ENCODE results near the gene GABBR2. TPM values are rescaled to one million over a fixed set of nuclear protein-coding genes. Genes with fewer than 3 reads are reported as not detected.
A peak's percentile ranks its signal among the peaks of the same experiment; 100 is the strongest.

GABBR2 gene
- total and polyA plus RNA-seq, 9 of the 15 experiments (the other 6 are each of a cell fraction or from before 2014, with no cell fraction given): 0.15 to 1.9 (median 0.32) TPM

DNA sequence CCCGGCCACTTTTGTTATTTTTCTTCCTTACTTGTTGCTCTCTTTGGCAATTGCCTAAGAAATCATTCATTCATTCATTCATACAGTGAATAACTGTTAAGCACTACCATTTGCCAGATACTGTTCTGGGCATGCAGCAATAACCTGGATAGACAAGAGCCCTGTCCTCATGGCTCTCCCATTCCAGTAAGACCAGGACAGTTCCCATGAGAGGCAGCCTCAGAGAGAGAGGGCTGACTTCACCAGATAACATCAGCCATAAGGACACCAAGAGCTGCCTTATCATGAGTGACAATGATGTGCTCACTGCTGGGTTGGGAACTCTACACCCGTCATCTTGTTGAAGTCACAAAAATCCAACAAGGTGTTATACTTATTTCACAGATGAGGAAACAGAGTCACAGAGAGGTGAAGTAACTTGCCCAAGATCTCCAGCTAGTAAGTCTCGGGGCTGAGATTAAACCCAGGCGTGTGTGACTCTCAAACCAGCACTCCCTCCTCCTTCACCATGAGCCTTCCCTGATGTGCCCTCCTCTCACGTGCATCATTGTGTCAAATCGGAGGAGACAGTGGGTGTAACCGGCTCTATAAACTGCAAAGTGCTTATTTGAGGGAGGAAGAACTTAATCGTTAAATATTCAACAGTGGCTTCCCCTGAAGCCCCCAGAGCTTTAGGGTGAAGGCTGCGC, 392.1 kb downstream of the GABBR2 start (continued):
- TF ChIP-seq, protein P1, sequence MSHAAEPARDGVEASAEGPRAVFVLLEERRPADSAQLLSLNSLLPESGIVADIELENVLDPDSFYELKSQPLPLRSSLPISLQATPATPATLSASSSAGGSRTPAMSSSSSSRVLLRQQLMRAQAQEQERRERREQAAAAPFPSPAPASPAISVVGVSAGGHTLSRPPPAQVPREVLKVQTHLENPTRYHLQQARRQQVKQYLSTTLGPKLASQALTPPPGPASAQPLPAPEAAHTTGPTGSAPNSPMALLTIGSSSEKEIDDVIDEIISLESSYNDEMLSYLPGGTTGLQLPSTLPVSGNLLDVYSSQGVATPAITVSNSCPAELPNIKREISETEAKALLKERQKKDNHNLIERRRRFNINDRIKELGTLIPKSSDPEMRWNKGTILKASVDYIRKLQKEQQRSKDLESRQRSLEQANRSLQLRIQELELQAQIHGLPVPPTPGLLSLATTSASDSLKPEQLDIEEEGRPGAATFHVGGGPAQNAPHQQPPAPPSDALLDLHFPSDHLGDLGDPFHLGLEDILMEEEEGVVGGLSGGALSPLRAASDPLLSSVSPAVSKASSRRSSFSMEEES (CRISPR knock-in tag; IDR thresholded peaks at IDR 0.05): no peak
- no peak for TF ChIP-seq HMG20B (CRISPR knock-in tag; IDR thresholded peaks at IDR 0.05)
- TF ChIP-seq EP400 (IDR thresholded peaks at IDR 0.05): peak; percentile 26; the same call in 1 of the 2 replicates
- TF ChIP-seq KAT2B (IDR thresholded peaks at IDR 0.05; ENCODE audit: low read depth, low read length): no peak
- TF ChIP-seq, protein P2, sequence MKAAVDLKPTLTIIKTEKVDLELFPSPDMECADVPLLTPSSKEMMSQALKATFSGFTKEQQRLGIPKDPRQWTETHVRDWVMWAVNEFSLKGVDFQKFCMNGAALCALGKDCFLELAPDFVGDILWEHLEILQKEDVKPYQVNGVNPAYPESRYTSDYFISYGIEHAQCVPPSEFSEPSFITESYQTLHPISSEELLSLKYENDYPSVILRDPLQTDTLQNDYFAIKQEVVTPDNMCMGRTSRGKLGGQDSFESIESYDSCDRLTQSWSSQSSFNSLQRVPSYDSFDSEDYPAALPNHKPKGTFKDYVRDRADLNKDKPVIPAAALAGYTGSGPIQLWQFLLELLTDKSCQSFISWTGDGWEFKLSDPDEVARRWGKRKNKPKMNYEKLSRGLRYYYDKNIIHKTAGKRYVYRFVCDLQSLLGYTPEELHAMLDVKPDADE (conservative IDR thresholded peaks at IDR 0.05; ENCODE audit: control insufficient read depth, low read depth, low read length): no peak
- TF ChIP-seq, protein P3, sequence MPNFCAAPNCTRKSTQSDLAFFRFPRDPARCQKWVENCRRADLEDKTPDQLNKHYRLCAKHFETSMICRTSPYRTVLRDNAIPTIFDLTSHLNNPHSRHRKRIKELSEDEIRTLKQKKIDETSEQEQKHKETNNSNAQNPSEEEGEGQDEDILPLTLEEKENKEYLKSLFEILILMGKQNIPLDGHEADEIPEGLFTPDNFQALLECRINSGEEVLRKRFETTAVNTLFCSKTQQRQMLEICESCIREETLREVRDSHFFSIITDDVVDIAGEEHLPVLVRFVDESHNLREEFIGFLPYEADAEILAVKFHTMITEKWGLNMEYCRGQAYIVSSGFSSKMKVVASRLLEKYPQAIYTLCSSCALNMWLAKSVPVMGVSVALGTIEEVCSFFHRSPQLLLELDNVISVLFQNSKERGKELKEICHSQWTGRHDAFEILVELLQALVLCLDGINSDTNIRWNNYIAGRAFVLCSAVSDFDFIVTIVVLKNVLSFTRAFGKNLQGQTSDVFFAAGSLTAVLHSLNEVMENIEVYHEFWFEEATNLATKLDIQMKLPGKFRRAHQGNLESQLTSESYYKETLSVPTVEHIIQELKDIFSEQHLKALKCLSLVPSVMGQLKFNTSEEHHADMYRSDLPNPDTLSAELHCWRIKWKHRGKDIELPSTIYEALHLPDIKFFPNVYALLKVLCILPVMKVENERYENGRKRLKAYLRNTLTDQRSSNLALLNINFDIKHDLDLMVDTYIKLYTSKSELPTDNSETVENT (CRISPR knock-in tag; IDR thresholded peaks at IDR 0.05): no peak
- TF ChIP-seq MEIS2 (IDR thresholded peaks at IDR 0.05; ENCODE audit: partially characterized antibody): peak; percentile 71
- no peak for TF ChIP-seq ZNF57 (CRISPR knock-in tag; IDR thresholded peaks at IDR 0.05)
- TF ChIP-seq, protein P4, sequence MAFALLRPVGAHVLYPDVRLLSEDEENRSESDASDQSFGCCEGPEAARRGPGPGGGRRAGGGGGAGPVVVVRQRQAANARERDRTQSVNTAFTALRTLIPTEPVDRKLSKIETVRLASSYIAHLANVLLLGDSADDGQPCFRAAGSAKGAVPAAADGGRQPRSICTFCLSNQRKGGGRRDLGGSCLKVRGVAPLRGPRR (CRISPR knock-in tag; IDR thresholded peaks at IDR 0.05): no peak
- TF ChIP-seq SNRNP70 (optimal IDR thresholded peaks at IDR 0.05; ENCODE audit: low read depth, low read length): no peak
- TF ChIP-seq, protein P5, sequence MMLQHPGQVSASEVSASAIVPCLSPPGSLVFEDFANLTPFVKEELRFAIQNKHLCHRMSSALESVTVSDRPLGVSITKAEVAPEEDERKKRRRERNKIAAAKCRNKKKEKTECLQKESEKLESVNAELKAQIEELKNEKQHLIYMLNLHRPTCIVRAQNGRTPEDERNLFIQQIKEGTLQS (IDR thresholded peaks at IDR 0.05): peak; percentile 38; the same call in 1 of the 2 replicates
- TF ChIP-seq, protein P5 (CRISPR knock-in tag; conservative IDR thresholded peaks at IDR 0.05): no peak
- TF ChIP-seq POLR2AphosphoS5 (IDR thresholded peaks at IDR 0.05; ENCODE audit: control insufficient read depth, insufficient read depth, low read depth, low read length): no peak
- TF ChIP-seq PHTF2 (CRISPR knock-in tag; IDR thresholded peaks at IDR 0.05): no peak
- TF ChIP-seq CBX1 (IDR thresholded peaks at IDR 0.05; ENCODE audit: low read depth): no peak
- TF ChIP-seq SMAD1 (IDR thresholded peaks at IDR 0.05; ENCODE audit: low read depth, low read length, partially characterized antibody): no peak
- TF ChIP-seq, protein P6, sequence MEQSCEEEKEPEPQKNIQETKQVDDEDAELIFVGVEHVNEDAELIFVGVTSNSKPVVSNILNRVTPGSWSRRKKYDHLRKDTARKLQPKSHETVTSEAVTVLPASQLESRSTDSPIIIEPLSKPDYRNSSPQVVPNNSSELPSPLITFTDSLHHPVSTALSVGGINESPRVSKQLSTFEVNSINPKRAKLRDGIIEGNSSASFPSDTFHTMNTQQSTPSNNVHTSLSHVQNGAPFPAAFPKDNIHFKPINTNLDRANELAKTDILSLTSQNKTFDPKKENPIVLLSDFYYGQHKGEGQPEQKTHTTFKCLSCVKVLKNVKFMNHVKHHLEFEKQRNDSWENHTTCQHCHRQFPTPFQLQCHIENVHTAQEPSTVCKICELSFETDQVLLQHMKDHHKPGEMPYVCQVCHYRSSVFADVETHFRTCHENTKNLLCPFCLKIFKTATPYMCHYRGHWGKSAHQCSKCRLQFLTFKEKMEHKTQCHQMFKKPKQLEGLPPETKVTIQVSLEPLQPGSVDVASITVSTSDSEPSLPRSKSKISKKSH (CRISPR knock-in tag; IDR thresholded peaks at IDR 0.05): no peak
- no peak for TF ChIP-seq CC2D1A (IDR thresholded peaks at IDR 0.05)

Measured in K562 (cell line).